GM18861 (cell line): ENCODE results near the gene AKAP13.
"Not testable (repeated sequence)": the region's sequence is repeated elsewhere in the genome, so short reads cannot be mapped to it uniquely, and the experiment has no call there.

Experiments
- ATAC-seq: cut with Tn5 transposase; IDR thresholded peaks from one replicate; pipeline ENCODE4 v1.9.1; 2021; ENCODE audit not compliant: unreplicated experiment

Gene AKAP13

GRCh38 chr15:85349062-85349461, 31.3 kb upstream of the AKAP13 start:
- not testable (repeated sequence) for ATAC-seq

GRCh38 chr15:85350395-85350794, 30.0 kb upstream of the AKAP13 start:
- no peak for ATAC-seq

GRCh38 chr15:85351501-85351900, 28.9 kb upstream of the AKAP13 start:
- ATAC-seq = not testable (repeated sequence)

- ATAC-seq = no peak
These were observed 28.4 kb upstream of the AKAP13 start for GRCh38 chr15:85351965-85352364.

- ATAC-seq = no peak
These were observed 26.9 kb upstream of the AKAP13 start for GRCh38 chr15:85353516-85353915.

- no peak for ATAC-seq
These were observed 25.9 kb upstream of the AKAP13 start for GRCh38 chr15:85354461-85354860.

- no peak for ATAC-seq
These were observed 25.5 kb upstream of the AKAP13 start for GRCh38 chr15:85354948-85355347.

GRCh38 chr15:85356276-85356675, 24.1 kb upstream of the AKAP13 start:
- no peak for ATAC-seq

GRCh38 chr15:85361323-85361722, 19.1 kb upstream of the AKAP13 start:
- ATAC-seq = peak; percentile 64

GRCh38 chr15:85362436-85363081, 17.8 kb upstream of the AKAP13 start:
- no peak for ATAC-seq

- ATAC-seq = no peak
These were observed 14.4 kb upstream of the AKAP13 start for GRCh38 chr15:85365980-85366379.

- ATAC-seq = no peak
These were observed 12.7 kb upstream of the AKAP13 start for GRCh38 chr15:85367741-85368140.

GRCh38 chr15:85374831-85375230, 5.6 kb upstream of the AKAP13 start:
- ATAC-seq = no peak

GRCh38 chr15:85377269-85377668, 3.1 kb upstream of the AKAP13 start:
- no peak for ATAC-seq

GRCh38 chr15:85377986-85378385, 2.4 kb upstream of the AKAP13 start:
- no peak for ATAC-seq

- ATAC-seq = no peak
These were observed 836 bp upstream of the AKAP13 start for GRCh38 chr15:85379403-85380131.

GRCh38 chr15:85380812-85381642, 624 bp downstream of the AKAP13 start:
- peak; percentile 13 for ATAC-seq

GRCh38 chr15:85381850-85382751, 1.7 kb downstream of the AKAP13 start:
- ATAC-seq = no peak

- no peak for ATAC-seq
These were observed 2.5 kb downstream of the AKAP13 start for GRCh38 chr15:85382942-85383341.

GRCh38 chr15:85383470-85384148, 3.2 kb downstream of the AKAP13 start:
- ATAC-seq = no peak
